ENCODE results near the gene SLC6A11. TPM values are rescaled to one million over a fixed set of nuclear protein-coding genes. Genes with fewer than 3 reads are reported as not detected.

The SLC6A11 gene
- polyA plus RNA-seq, 1 donor (not counting 4 experiments of a cell fraction or from before 2014, with no cell fraction given) = 9.8 TPM

DNA sequence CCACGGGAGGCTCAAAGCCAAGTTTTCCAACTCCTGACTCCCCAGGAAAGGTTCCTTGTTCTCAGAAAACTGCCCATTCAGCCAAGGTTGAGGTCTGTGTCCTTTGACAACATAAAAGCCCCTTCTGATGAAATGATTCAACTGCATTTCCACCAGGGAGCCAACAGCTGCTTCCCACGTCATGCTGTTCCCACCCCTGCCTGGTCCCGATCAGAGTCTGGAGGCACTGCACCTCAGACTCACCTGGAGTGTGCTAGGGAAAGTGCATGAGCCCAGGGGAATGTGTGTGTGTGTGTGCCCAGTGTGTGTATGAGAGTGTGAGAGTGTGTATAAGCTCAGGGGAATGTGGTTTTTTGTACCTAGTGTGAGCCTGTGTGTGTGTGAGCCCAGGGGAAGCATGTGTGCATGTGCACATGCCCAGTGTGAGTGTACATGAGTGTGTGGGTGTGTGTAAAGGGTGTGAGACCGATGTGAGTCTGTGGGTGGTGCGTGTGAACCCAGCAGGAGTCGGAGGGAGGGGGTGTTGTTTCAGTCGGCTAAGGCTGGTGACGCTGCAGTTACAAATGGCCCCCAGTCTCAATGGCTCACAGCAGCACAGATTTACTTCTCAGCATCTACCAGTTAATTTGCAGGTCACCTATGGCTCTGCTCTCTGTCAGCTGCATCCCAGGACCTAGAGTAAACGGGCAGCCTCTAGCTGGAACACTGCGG lies 156.2 kb downstream of the SLC6A11 start:
- H3K4me2 ChIP-seq (ENCODE audit: control insufficient read depth, extremely low read depth, insufficient read depth, low read depth, low read length) = no peak overlapping the region
- H3K27me3 ChIP-seq (ENCODE audit: control insufficient read depth, extremely low read depth, insufficient read depth, low read length) = peaks cover 64% of the 10 kb centered on the region
- no peaks in the 10 kb centered on the region for H3K36me3 ChIP-seq (ENCODE audit: control insufficient read depth in 2 of 2, extremely low read depth in 1 of 2, insufficient read depth in 2 of 2, low read length in 2 of 2)
- no peak overlapping the region for H3K27ac ChIP-seq (ENCODE audit: control insufficient read depth, insufficient read depth, low read length)
- no peak overlapping the region for H3K4me3 ChIP-seq (ENCODE audit: control insufficient read depth in 2 of 3, extremely low read depth in 1 of 3, insufficient read depth in 2 of 3, low read depth in 1 of 3, low read length in 3 of 3)
- H3K79me2 ChIP-seq (ENCODE audit: control insufficient read depth, insufficient read depth, low read length) = no peaks in the 10 kb centered on the region
- no peaks in the 10 kb centered on the region for H3K9me3 ChIP-seq (ENCODE audit: control insufficient read depth, low read depth, low read length)
- no peak overlapping the region for H2AFZ ChIP-seq (ENCODE audit: control insufficient read depth, low read length)
- no peaks in the 10 kb centered on the region for H4K20me1 ChIP-seq (ENCODE audit: control insufficient read depth, extremely low read depth, insufficient read depth, low read length)
- no peak for DNase-seq (ENCODE audit: low read depth, low spot score)
- H3K4me1 ChIP-seq (ENCODE audit: control insufficient read depth, extremely low read depth, insufficient read depth, low read length) = no peaks in the 10 kb centered on the region
- TF ChIP-seq, protein P1, sequence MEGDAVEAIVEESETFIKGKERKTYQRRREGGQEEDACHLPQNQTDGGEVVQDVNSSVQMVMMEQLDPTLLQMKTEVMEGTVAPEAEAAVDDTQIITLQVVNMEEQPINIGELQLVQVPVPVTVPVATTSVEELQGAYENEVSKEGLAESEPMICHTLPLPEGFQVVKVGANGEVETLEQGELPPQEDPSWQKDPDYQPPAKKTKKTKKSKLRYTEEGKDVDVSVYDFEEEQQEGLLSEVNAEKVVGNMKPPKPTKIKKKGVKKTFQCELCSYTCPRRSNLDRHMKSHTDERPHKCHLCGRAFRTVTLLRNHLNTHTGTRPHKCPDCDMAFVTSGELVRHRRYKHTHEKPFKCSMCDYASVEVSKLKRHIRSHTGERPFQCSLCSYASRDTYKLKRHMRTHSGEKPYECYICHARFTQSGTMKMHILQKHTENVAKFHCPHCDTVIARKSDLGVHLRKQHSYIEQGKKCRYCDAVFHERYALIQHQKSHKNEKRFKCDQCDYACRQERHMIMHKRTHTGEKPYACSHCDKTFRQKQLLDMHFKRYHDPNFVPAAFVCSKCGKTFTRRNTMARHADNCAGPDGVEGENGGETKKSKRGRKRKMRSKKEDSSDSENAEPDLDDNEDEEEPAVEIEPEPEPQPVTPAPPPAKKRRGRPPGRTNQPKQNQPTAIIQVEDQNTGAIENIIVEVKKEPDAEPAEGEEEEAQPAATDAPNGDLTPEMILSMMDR (optimal IDR thresholded peaks at IDR 0.05 in 1 of 3, IDR thresholded peaks at IDR 0.05 in 1 of 3, conservative IDR thresholded peaks at IDR 0.05 in 1 of 3; ENCODE audit: extremely low read depth in 1 of 3, insufficient read depth in 2 of 3, low read length in 3 of 3) = no peak
- no peak for TF ChIP-seq EZH2 (IDR thresholded peaks at IDR 0.05; ENCODE audit: low read length)
- no peak for FAIRE-seq
- no peak overlapping the region for H3K9ac ChIP-seq (ENCODE audit: control insufficient read depth, extremely low read depth, insufficient read depth, low read length)
- H3K9me1 ChIP-seq (ENCODE audit: control insufficient read depth, extremely low read depth, insufficient read depth, low read length) = no peaks in the 10 kb centered on the region
- dilution Hi-C loops (cut with MboI; ENCODE audit: extremely low pct_ligation_motif_present, low sequenced_read_pairs) = no loop called here

GRCh38 chr3:10973046-10973595 lies 157.1 kb downstream of the SLC6A11 start:
- no peak for FAIRE-seq
- H3K4me3 ChIP-seq (ENCODE audit: control insufficient read depth in 2 of 3, extremely low read depth in 1 of 3, insufficient read depth in 2 of 3, low read depth in 1 of 3, low read length in 3 of 3) = no peak overlapping the region
- H3K9ac ChIP-seq (ENCODE audit: control insufficient read depth, extremely low read depth, insufficient read depth, low read length) = no peak overlapping the region
- H3K9me1 ChIP-seq (ENCODE audit: control insufficient read depth, extremely low read depth, insufficient read depth, low read length) = no peaks in the 10 kb centered on the region
- H3K4me2 ChIP-seq (ENCODE audit: control insufficient read depth, extremely low read depth, insufficient read depth, low read depth, low read length) = no peak overlapping the region
- H3K9me3 ChIP-seq (ENCODE audit: control insufficient read depth, low read depth, low read length) = no peaks in the 10 kb centered on the region
- dilution Hi-C loops (cut with MboI; ENCODE audit: extremely low pct_ligation_motif_present, low sequenced_read_pairs) = no loop called here
- no peaks in the 10 kb centered on the region for H3K4me1 ChIP-seq (ENCODE audit: control insufficient read depth, extremely low read depth, insufficient read depth, low read length)
- no peaks in the 10 kb centered on the region for H3K36me3 ChIP-seq (ENCODE audit: control insufficient read depth in 2 of 2, extremely low read depth in 1 of 2, insufficient read depth in 2 of 2, low read length in 2 of 2)
- no peak for TF ChIP-seq EZH2 (IDR thresholded peaks at IDR 0.05; ENCODE audit: low read length)
- TF ChIP-seq, protein P1 (optimal IDR thresholded peaks at IDR 0.05 in 1 of 3, IDR thresholded peaks at IDR 0.05 in 1 of 3, conservative IDR thresholded peaks at IDR 0.05 in 1 of 3; ENCODE audit: extremely low read depth in 1 of 3, insufficient read depth in 2 of 3, low read length in 3 of 3) = peak in 1 of 3 experiments; percentile 33
- peaks cover 65% of the 10 kb centered on the region for H3K27me3 ChIP-seq (ENCODE audit: control insufficient read depth, extremely low read depth, insufficient read depth, low read length)
- H3K79me2 ChIP-seq (ENCODE audit: control insufficient read depth, insufficient read depth, low read length) = no peaks in the 10 kb centered on the region
- no peak for DNase-seq (ENCODE audit: low read depth, low spot score)
- H2AFZ ChIP-seq (ENCODE audit: control insufficient read depth, low read length) = no peak overlapping the region
- H4K20me1 ChIP-seq (ENCODE audit: control insufficient read depth, extremely low read depth, insufficient read depth, low read length) = no peaks in the 10 kb centered on the region
- H3K27ac ChIP-seq (ENCODE audit: control insufficient read depth, insufficient read depth, low read length) = no peak overlapping the region
